ENCODE results near the gene KLC3.
"Not testable (repeated sequence)": the region's sequence is repeated elsewhere in the genome, so short reads cannot be mapped to it uniquely, and the experiment has no call there.

Gene KLC3

GRCh38 chr19:45320997-45321775, 19.4 kb upstream of the KLC3 start:
- no peak for DNase-seq

GRCh38 chr19:45321848-45322247, 18.7 kb upstream of the KLC3 start:
- no peak for DNase-seq

- DNase-seq, result no peak
Measured at GRCh38 chr19:45322311-45322710, 18.2 kb upstream of the KLC3 start.

GRCh38 chr19:45322744-45323281, 17.7 kb upstream of the KLC3 start, which contains the start of gene CKM:
CKM (minus strand) TSS chr19:45322875; CDS start chr19:45319713, 3,162 bp downstream.
- DNase-seq, result no peak

GRCh38 chr19:45323671-45324081, 16.9 kb upstream of the KLC3 start:
- no peak for DNase-seq

- no peak for DNase-seq
Measured at GRCh38 chr19:45324349-45324907, 16.1 kb upstream of the KLC3 start.

- no peak for DNase-seq
Measured at GRCh38 chr19:45327404-45328143, 13.0 kb upstream of the KLC3 start.

- DNase-seq, result no peak
Measured at GRCh38 chr19:45331411-45331810, 9.1 kb upstream of the KLC3 start.

- no peak for DNase-seq
Measured at GRCh38 chr19:45333609-45334303, 6.8 kb upstream of the KLC3 start.

GRCh38 chr19:45334881-45335280, 5.7 kb upstream of the KLC3 start:
- DNase-seq, result not testable (repeated sequence)

GRCh38 chr19:45336696-45337251, 3.8 kb upstream of the KLC3 start:
- DNase-seq, result no peak

GRCh38 chr19:45339629-45340028, 921 bp upstream of the KLC3 start:
- DNase-seq, result no peak

- no peak for DNase-seq
Measured at GRCh38 chr19:45340899-45341453, 426 bp downstream of the KLC3 start.

GRCh38 chr19:45342911-45343310, 2.4 kb downstream of the KLC3 start:
- DNase-seq, result no peak

- DNase-seq, result no peak
Measured at GRCh38 chr19:45344621-45345505, 4.3 kb downstream of the KLC3 start.

GRCh38 chr19:45345506-45345860, 4.9 kb downstream of the KLC3 start:
- no peak for DNase-seq

GRCh38 chr19:45346449-45346848, 5.9 kb downstream of the KLC3 start:
- DNase-seq, result no peak

GRCh38 chr19:45347570-45348366, 7.2 kb downstream of the KLC3 start:
- no peak for DNase-seq

- no peak for DNase-seq
Measured at GRCh38 chr19:45348367-45349125, 8.0 kb downstream of the KLC3 start.

GRCh38 chr19:45349126-45349415, 8.5 kb downstream of the KLC3 start:
- no peak for DNase-seq
